Activated naive CD8-positive, alpha-beta T cell treated with anti-CD3 and anti-CD28 coated beads for 36 hours (primary cell): ENCODE data around the gene CRYGS. TPM values are rescaled to one million over a fixed set of nuclear protein-coding genes. Genes with fewer than 3 reads are reported as not detected.

ENCODE experiments used
- DNase-seq: peaks from one replicate; pipeline ENCODE4 v3.0.0; 2021
- H3K27ac Mint-ChIP-seq: one replicate; pipeline ENCODE4 v1.8.0; 2022; ENCODE audit warnings: mild to moderate bottlenecking, moderate library complexity, mixed read lengths
- H3K27me3 Mint-ChIP-seq: one replicate; pipeline ENCODE4 v1.8.0; 2022; ENCODE audit warnings: mild to moderate bottlenecking, mixed read lengths
- H3K36me3 Mint-ChIP-seq: one replicate; pipeline ENCODE4 v1.8.0; 2021; ENCODE audit warnings: mild to moderate bottlenecking, mixed read lengths
- H3K4me1 Mint-ChIP-seq: one replicate; pipeline ENCODE4 v1.8.0; 2021; ENCODE audit warnings: mixed read lengths
- H3K4me3 Mint-ChIP-seq: one replicate; pipeline ENCODE4 v1.8.0; 2022; ENCODE audit warnings: mild to moderate bottlenecking, moderate library complexity, mixed read lengths
- H3K9me3 Mint-ChIP-seq: one replicate; pipeline ENCODE4 v1.8.0; 2022; ENCODE audit warnings: mixed read lengths
- total RNA-seq, 2 experiments: library from RNA; stranded (reverse); gene quantifications; one replicate each; pipeline ENCODE4 v1.2.3, GENCODE V29; 2021

CRYGS gene
- total RNA-seq, 2 experiments from 2014 or later, result 1.7 TPM

DNA sequence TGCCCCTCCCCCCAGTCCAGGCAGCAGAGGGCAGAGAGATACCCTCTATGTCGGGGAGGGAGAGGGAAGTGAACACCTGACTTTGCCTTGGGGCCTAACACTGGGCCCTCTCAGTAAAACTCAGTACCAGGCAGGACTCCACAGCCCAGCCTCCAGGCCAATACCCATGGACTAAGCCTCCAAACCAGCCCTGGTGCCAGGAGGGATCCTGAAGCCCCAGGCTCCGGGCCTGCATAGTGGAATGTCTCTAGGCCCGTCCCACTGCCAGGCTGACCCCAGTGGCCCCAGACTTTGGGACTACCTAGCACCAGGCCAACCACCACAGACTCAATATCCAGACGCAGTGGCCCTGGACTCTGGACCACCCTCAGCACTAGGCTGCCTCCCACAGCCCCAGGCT is 46.6 kb downstream of the CRYGS start:
- Mint-ChIP-seq H3K27me3 (no peaks in the 10 kb centered on the region), H3K27ac (no peak overlapping the region), H3K4me1 (peaks cover 2% of the 10 kb centered on the region), H3K36me3 (peaks cover 6% of the 10 kb centered on the region), H3K9me3 (peaks cover 7% of the 10 kb centered on the region), H3K4me3 (no peak overlapping the region)
- no peak for DNase-seq

GRCh38 chr3:186496635-186497034 is 47.5 kb downstream of the CRYGS start:
- Mint-ChIP-seq H3K4me3 (no peak overlapping the region), H3K4me1 (no peaks in the 10 kb centered on the region), H3K36me3 (peaks cover 6% of the 10 kb centered on the region), H3K27ac (no peak overlapping the region), H3K9me3 (peaks cover 7% of the 10 kb centered on the region), H3K27me3 (no peaks in the 10 kb centered on the region)
- DNase-seq, result no peak

- H3K4me1 Mint-ChIP-seq, result no peaks in the 10 kb centered on the region
- no peak for DNase-seq
- H3K36me3 Mint-ChIP-seq, result peaks cover 6% of the 10 kb centered on the region
- H3K9me3 Mint-ChIP-seq, result peaks cover 7% of the 10 kb centered on the region
- no peak overlapping the region for H3K27ac Mint-ChIP-seq
- H3K27me3 Mint-ChIP-seq, result no peaks in the 10 kb centered on the region
- H3K4me3 Mint-ChIP-seq, result no peak overlapping the region
Observed at GRCh38 chr3:186496016-186496415, 48.2 kb downstream of the CRYGS start.

DNA sequence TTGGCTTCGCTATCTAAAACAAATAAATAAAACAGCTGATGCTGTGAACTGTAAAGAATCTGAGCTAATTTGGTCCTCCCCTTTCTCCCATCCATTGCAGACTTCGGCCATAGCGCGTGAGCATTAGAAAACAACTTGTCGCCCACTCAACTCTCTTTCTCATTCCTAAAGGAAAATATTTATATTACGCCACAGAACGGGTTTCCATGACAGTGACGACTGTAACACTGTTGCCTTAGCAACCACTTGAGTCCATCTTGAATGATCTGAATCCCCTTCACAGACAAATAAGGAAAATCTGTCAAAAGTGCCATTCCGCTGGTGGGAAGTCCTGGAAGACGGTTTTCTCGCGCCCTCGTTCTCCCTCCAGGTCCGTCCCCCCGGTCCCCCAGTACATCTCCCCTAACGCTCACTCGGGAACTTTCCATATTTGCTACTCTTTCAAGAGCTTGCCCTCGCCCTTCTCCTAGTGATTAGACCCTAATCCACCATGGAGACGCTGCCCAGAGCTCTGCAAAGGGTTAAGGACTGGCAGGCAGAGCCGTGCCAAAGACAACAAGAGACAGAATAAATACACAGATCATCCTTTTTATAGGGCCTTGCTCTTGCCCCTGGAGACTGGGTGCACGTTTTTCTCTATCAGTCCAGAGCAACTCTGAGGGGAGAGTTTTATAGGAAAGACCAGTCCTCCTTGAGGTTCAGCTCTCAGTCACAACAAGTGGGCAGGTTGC is 50.5 kb downstream of the CRYGS start:
- H3K4me1 Mint-ChIP-seq, result peaks cover 2% of the 10 kb centered on the region
- H3K27ac Mint-ChIP-seq, result no peak overlapping the region
- H3K36me3 Mint-ChIP-seq, result no peaks in the 10 kb centered on the region

DNA sequence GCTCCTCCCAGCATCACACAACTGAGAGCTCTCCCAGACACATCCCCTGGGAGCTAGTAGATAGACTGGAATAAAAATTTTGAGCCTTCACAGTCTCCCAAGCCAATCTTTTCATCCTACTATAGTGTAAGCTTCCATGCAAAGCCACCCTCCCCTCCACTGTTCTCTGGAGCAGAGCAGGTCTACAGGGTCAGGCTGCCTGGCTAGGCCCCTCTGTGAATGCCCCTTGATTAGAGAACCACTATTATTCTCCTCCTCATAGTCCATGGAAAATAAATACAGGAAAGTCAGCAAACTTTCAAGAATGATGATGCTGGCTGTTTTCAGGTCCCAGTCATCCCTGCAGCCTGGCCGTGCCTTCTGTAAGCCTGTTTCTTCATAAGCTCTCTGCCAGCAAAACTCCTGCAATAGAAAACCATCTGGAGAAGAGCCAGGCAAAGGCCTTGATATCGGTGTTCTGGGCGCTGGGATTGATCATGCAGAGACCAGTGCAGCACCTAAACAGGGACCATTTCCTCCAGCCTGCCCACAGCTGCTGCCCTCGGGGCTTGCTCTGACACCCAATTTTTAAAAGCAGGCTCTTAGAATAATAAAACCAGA is 51.7 kb downstream of the CRYGS start:
- no peak for DNase-seq
- Mint-ChIP-seq H3K9me3 (no peaks in the 10 kb centered on the region), H3K4me1 (peaks cover 5% of the 10 kb centered on the region), H3K27me3 (no peaks in the 10 kb centered on the region), H3K36me3 (no peaks in the 10 kb centered on the region), H3K4me3 (no peak overlapping the region), H3K27ac (no peak overlapping the region)

More for the DNA sequence above, 50.5 kb downstream of the CRYGS start:
- H3K9me3 Mint-ChIP-seq, result peaks cover under 1% of the 10 kb centered on the region
- H3K27me3 Mint-ChIP-seq, result no peaks in the 10 kb centered on the region
- no peak overlapping the region for H3K4me3 Mint-ChIP-seq
- DNase-seq, result no peak

- H3K4me3 Mint-ChIP-seq, result no peak overlapping the region
- H3K36me3 Mint-ChIP-seq, result no peaks in the 10 kb centered on the region
- no peak for DNase-seq
- peaks cover 5% of the 10 kb centered on the region for H3K4me1 Mint-ChIP-seq
- no peak overlapping the region for H3K27ac Mint-ChIP-seq
- H3K9me3 Mint-ChIP-seq, result no peaks in the 10 kb centered on the region
- no peaks in the 10 kb centered on the region for H3K27me3 Mint-ChIP-seq
Observed at GRCh38 chr3:186489507-186489906, 54.7 kb downstream of the CRYGS start.

Other genes with a start within 250 kb of the CRYGS start
- gene DGKG, start 182.1 kb downstream of the CRYGS start, total RNA-seq, result under 1 TPM; 0.14 to 0.58 TPM
- 10 to 100 TPM; 12.7 to 15.4 TPM for gene TBCCD1, start 23.0 kb upstream of the CRYGS start, total RNA-seq
- gene DNAJB11, start 26.3 kb upstream of the CRYGS start, total RNA-seq, result 10 to 100 TPM; 51.7 to 53.9 TPM
- not detected for gene AHSG, start 68.7 kb upstream of the CRYGS start, total RNA-seq
- gene FETUB, start 96.0 kb upstream of the CRYGS start, total RNA-seq, result not detected
- not detected for gene HRG, start 121.6 kb upstream of the CRYGS start, total RNA-seq
- gene KNG1, start 173.0 kb upstream of the CRYGS start, total RNA-seq, result not detected
- 100 to 1,000 TPM; 446 to 480 TPM for gene EIF4A2, start 239.2 kb upstream of the CRYGS start, total RNA-seq